HG02798 (cell line): ENCODE data around the gene C16orf96.

Experiments used
- ATAC-seq: cut with Tn5 transposase; IDR thresholded peaks from one replicate; pipeline ENCODE4 v1.9.1; 2021; ENCODE audit warnings: mild to moderate bottlenecking; ENCODE audit not compliant: unreplicated experiment, poor library complexity

C16orf96 gene

GRCh38 chr16:4613636-4614570, 57.8 kb downstream of the C16orf96 start:
- ATAC-seq: no peak

- ATAC-seq: peak; percentile 62
Measured at GRCh38 chr16:4614571-4615383, 58.6 kb downstream of the C16orf96 start, which contains the start of gene UBALD1. TSS of gene UBALD1 (minus strand) at chr16:4614888. CDS start at chr16:4614797, 91 bp downstream.

- no peak for ATAC-seq
Measured at GRCh38 chr16:4615384-4616046, 59.4 kb downstream of the C16orf96 start.

- peak; percentile 82 for ATAC-seq
Measured at GRCh38 chr16:4616047-4616811, 60.1 kb downstream of the C16orf96 start.

GRCh38 chr16:4617880-4618279, 61.7 kb downstream of the C16orf96 start:
- no peak for ATAC-seq

- ATAC-seq: no peak
Measured at GRCh38 chr16:4618645-4619418, 62.7 kb downstream of the C16orf96 start.

- no peak for ATAC-seq
Measured at GRCh38 chr16:4623593-4623992, 67.5 kb downstream of the C16orf96 start.

- peak; percentile 78 for ATAC-seq
Measured at GRCh38 chr16:4624015-4624826, 68.1 kb downstream of the C16orf96 start, which contains the start of gene MGRN1. TSS of gene MGRN1 (plus strand) at chr16:4624826. CDS start at chr16:4624961, 135 bp downstream.

GRCh38 chr16:4624827-4625559, 68.9 kb downstream of the C16orf96 start:
- ATAC-seq: peak; percentile 58

- ATAC-seq: no peak
Measured at GRCh38 chr16:4625560-4626159, 69.5 kb downstream of the C16orf96 start.

- ATAC-seq: no peak
Measured at GRCh38 chr16:4626396-4626795, 70.3 kb downstream of the C16orf96 start.

GRCh38 chr16:4628283-4628682, 72.1 kb downstream of the C16orf96 start:
- ATAC-seq: no peak

GRCh38 chr16:4631444-4631843, 75.3 kb downstream of the C16orf96 start:
- no peak for ATAC-seq

- ATAC-seq: no peak
Measured at GRCh38 chr16:4633910-4634635, 77.9 kb downstream of the C16orf96 start.

GRCh38 chr16:4634768-4635167, 78.6 kb downstream of the C16orf96 start:
- ATAC-seq: no peak

GRCh38 chr16:4636196-4636595, 80.1 kb downstream of the C16orf96 start:
- no peak for ATAC-seq
